ENCODE results near the gene GALC.

The GALC gene

DNA sequence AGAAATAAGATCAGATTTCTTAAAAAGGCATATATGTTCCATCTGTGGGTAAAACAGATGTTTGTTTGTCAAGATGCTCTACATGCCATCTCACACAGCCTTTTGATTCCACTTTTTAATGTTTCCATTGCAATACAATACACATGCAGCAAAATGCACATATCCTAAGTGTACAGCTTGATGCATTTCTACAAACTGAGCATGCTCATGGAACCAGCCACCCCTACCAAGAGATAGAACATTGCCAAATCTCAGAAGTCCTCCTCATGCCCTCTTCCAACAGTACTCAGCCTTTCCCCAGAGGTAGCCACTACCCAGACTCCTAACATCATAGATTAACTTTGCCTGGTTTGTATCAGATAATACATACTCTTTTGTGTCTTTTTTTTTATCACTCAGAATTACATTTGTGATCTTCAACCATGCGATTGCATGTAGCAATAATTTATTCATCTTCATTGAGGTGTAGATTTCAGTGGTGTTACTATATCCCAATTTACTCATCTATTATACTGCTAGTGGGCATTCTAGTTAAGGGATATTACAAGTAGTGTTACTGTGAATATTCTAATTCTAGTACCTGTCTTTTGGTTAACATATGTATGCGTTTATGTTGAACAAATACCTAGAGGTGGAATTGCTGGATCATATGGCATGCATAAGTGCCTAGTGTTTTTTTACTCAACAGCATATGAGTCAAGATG, 15.2 kb upstream of the GALC start:
- no peak overlapping the region for H3K4me3 ChIP-seq (ENCODE audit: low read depth, low read length)
- DNase-seq (ENCODE audit: low read depth), result no peak
- TF ChIP-seq, protein P1, sequence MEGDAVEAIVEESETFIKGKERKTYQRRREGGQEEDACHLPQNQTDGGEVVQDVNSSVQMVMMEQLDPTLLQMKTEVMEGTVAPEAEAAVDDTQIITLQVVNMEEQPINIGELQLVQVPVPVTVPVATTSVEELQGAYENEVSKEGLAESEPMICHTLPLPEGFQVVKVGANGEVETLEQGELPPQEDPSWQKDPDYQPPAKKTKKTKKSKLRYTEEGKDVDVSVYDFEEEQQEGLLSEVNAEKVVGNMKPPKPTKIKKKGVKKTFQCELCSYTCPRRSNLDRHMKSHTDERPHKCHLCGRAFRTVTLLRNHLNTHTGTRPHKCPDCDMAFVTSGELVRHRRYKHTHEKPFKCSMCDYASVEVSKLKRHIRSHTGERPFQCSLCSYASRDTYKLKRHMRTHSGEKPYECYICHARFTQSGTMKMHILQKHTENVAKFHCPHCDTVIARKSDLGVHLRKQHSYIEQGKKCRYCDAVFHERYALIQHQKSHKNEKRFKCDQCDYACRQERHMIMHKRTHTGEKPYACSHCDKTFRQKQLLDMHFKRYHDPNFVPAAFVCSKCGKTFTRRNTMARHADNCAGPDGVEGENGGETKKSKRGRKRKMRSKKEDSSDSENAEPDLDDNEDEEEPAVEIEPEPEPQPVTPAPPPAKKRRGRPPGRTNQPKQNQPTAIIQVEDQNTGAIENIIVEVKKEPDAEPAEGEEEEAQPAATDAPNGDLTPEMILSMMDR (IDR thresholded peaks at IDR 0.05; ENCODE audit: insufficient read depth, low read depth, low read length, missing control alignments), result no peak

DNA sequence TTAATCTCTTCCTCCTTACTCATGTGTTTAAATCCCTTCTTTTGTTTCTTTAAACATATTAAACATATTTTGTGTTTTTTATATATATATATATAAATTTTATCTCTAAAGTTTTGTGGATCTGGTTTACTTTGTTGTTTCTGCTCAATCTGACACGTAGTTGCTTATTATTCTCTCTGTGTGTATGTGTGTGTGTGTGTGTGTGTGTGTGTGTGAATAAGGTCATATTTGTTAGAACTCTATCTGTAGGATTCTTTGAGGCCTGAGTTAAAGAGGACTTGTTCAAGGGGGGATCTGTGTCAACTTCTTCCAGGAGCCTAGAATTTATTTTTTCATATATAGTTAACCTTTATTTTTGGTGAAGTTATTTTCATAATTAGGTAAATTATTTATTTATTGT, 14.6 kb upstream of the GALC start:
- H3K4me3 ChIP-seq (ENCODE audit: low read depth, low read length), result no peak overlapping the region
- TF ChIP-seq, protein P1 (IDR thresholded peaks at IDR 0.05; ENCODE audit: insufficient read depth, low read depth, low read length, missing control alignments), result no peak
- no peak for DNase-seq (ENCODE audit: low read depth)

DNA sequence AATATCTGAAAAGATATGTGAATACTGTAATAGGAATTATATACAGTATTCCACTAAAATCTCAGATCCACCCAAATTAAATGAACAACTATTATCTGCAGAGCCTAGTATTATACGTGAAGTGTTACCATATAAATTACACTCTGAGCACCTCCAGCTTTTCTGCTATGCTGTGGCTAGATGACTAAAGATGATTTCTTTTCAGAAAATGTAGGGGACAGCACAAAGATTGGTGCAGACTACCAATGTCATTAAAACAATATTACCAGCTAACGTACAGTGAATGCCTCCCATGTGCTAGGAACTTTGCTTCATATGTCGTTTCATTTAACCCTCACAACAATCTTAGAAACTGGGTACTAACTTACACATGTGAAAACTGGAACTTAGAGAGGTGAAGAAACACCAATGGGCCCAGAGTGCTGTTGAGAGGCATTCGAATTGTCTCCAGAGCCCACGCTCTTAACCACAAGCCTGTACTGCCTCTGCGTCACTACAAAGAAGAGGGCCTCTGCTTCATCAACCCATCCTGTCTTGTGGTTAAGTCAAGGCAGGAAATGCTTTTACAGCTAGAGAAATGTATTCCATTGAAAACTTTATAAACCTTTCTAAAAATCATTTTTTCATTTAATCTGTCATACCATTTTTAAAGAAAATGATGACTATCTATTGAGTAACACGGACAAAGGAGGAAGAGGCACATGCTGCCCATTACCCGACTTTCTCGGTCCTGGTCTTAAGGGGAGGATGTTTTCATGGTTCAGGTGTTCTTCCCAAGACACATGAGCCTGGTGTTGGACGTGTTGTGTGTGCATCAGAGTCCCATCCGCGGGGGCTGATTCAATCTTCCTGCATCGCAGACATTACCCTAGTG, 13.2 kb upstream of the GALC start:
- TF ChIP-seq, protein P1 (IDR thresholded peaks at IDR 0.05; ENCODE audit: insufficient read depth, low read depth, low read length, missing control alignments), result no peak
- H3K4me3 ChIP-seq (ENCODE audit: low read depth, low read length), result peak overlapping the region; percentile 78
- DNase-seq (ENCODE audit: low read depth), result peak; percentile 90

DNA sequence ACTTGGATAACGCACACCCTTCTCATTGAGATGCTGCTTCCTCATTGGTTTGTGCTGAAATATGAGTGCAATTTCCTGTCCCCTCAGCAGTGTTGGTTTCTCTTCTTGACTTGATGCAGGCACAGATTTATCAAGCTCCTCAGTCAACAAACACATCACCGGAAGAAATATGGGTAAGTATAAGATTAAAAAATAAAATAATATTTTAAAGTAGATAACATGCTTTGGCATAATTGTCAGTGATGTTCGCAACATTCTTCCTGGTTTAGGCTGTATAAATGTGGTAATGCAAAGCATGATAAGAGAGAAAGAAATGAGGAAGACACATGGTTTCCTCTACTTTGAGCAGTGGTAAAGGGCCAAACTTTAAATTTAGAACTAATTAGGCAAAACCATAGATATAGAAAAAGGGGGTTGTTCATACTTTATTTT, 12.1 kb upstream of the GALC start, which contains the start of gene GPR65:
GPR65 (plus strand) TSS at position 86 of the 432 bp plus-strand sequence. CDS start 5,713 bp downstream, outside the sequence.
- TF ChIP-seq, protein P1 (IDR thresholded peaks at IDR 0.05; ENCODE audit: insufficient read depth, low read depth, low read length, missing control alignments), result no peak
- H3K4me3 ChIP-seq (ENCODE audit: low read depth, low read length), result peak within 1 kb of the TSS; percentile 78
- DNase-seq (ENCODE audit: low read depth), result peak; percentile 84

DNA sequence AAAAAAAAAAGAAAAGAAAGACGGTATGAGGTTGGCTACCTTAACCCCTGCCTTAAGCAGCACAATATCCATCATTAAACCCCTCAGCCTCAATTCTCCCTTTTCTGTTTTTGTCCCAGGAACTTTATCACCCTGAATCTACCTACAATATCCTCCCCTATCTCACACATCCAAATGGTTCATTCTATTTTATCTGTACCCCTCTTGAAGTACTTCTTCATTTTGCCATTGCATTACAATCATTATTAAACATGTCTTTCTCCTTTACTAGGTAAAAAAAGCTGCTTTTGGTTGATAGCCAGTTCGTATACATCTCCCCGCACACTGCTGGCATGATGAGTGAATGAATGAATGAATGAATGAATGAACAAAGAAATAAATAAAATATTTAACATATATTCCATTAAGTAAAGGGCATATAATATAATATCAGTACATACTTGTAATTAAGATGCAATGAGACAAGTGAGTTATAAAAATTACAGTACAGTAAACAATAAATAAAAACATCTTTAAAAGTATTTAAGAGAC, 11.6 kb upstream of the GALC start:
- TF ChIP-seq, protein P1 (IDR thresholded peaks at IDR 0.05; ENCODE audit: insufficient read depth, low read depth, low read length, missing control alignments), result no peak
- no peak for DNase-seq (ENCODE audit: low read depth)
- peak overlapping the region; percentile 78 for H3K4me3 ChIP-seq (ENCODE audit: low read depth, low read length)

DNA sequence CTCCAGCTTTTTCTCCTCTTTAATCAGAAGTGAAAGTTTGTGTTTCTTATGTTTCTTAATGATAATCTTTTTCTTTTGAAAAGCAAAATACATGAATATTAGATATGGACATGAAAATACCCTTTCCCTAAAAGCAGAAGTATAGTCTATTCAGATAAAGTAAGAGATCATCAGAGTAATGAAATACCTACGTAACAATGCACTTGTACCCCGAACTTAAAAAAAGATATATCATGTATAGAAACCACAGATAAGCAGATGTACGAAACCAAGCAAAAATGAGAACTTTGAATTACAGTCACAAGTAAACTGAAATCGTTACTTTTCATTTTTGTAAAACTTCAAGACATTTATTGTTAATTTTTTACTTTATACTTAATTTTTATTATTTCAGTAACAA, 10.4 kb upstream of the GALC start:
- TF ChIP-seq, protein P1 (IDR thresholded peaks at IDR 0.05; ENCODE audit: insufficient read depth, low read depth, low read length, missing control alignments), result no peak
- no peak for DNase-seq (ENCODE audit: low read depth)
- H3K4me3 ChIP-seq (ENCODE audit: low read depth, low read length), result no peak overlapping the region

Data from GM12865 (cell line).